Esophagus squamous epithelium (tissue), 5 donors: ENCODE measurements around the gene AADACL4. TPM values are rescaled to one million over a fixed set of nuclear protein-coding genes. Genes with fewer than 3 reads are reported as not detected.
A peak's percentile ranks its signal among the peaks of the same experiment; 100 is the strongest.

Experiments
- DNase-seq: peaks from one replicate; lab custom pipeline; 2025; lab: John Stamatoyannopoulos, UW
- H3K27ac ChIP-seq, 4 donors: fragments of 200-600 bp; sonication (generic); one replicate each; pipeline ENCODE4 v1.5.1; 2016 to 2019; ENCODE audit warnings: mild to moderate bottlenecking in 1 of 4
- H3K27me3 ChIP-seq, 4 donors: fragments of 200-600 bp; sonication (generic); 1 replicate in 3 of 4; 2 replicates in 1 of 4; pipeline versions ENCODE4 v1.5.1 to v1.6.0; 2017 to 2021; ENCODE audit warnings: antibody characterized with exemption in 1 of 4
- H3K36me3 ChIP-seq, 3 donors: fragments of 200-600 bp; sonication (generic); one replicate each; pipeline ENCODE4 v1.5.1; 2016 to 2019
- H3K4me1 ChIP-seq, 3 donors: fragments of 200-600 bp; sonication (generic); one replicate each; pipeline ENCODE4 v1.5.1; 2017 to 2019
- H3K4me3 ChIP-seq, 4 donors: fragments of 200-600 bp; sonication (generic); 1 replicate in 3 of 4; 2 replicates in 1 of 4; pipeline ENCODE4 v1.5.1; 2016 to 2019; ENCODE audit warnings: mild to moderate bottlenecking in 2 of 4, moderate library complexity in 1 of 4
- H3K9me3 ChIP-seq, 3 donors: fragments of 200-600 bp; sonication (generic); one replicate each; pipeline ENCODE4 v1.5.1; 2016 to 2019
- POLR2A ChIP-seq, 4 donors: fragments of 450-650 bp; IDR thresholded peaks; one replicate each; pipeline ENCODE4 v1.6.1; 2017; ENCODE audit warnings: antibody characterized with exemption in 4 of 4, mild to moderate bottlenecking in 4 of 4, moderate library complexity in 3 of 4
- WGBS, 2 donors: methylation state at CpG; one replicate each; pipeline ENCODE4 v1.1.5; 2018; 5-methylcytosine and 5-hydroxymethylcytosine counted together
- intact Hi-C: fragments of 100-400 bp; cut with DNase I; formaldehyde crosslinking; loops from one replicate; pipeline ENCODE4 v1.15.0; 2022
- total RNA-seq, 4 donors: library from RNA; depleted of rRNA; stranded (reverse); fragments of >200 nt; gene quantifications; one replicate each; pipeline ENCODE4 v1.1.0, GENCODE V29; 2016
- TF ChIP-seq, protein P1 (sequence below), 6 experiments: fragments of 450-650 bp in 4 of 6; fragments of 200-600 bp in 2 of 6; sonication (generic) in 2 of 6; IDR thresholded peaks; one replicate each; pipeline ENCODE4 v1.5.1; 2016 to 2019; ENCODE audit warnings: antibody characterized with exemption in 6 of 6, mild to moderate bottlenecking in 4 of 6, moderate library complexity in 4 of 6
- donor health status: DM: yes; HTN: yes; CAD: no.

AADACL4 gene
- total RNA-seq, 4 donors from 2014 or later, result not detected

DNA sequence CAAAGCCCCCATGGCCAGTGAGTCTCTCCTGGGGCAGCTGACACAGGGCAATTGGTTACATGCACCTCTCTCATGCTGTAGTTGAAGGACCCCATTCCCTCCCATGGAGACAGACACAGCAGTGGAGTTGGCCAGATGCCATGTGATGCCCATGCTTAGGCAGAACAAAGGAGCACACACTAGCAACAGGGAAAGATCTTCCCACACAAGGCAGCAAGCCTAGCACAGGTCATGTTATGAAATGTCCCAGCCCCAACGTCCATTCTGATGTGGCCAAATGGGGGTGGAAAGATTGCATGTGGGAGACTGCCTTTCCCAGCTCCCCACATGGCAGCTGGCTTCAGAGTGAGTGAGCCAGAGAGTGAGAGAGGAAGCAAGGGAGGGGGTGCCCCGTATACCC lies 34.5 kb downstream of the AADACL4 start:
- WGBS, 2 donors, result 19 to 20% methylated on average over 2 of the region's 2 CpGs
- H3K36me3 ChIP-seq, result no peaks in the 10 kb centered on the region
- peaks cover 0 to 6% (median 4%) of the 10 kb centered on the region in 3 donors for H3K9me3 ChIP-seq
- H3K4me3 ChIP-seq, result no peak overlapping the region
- intact Hi-C loops, result no loop called here
- H3K27me3 ChIP-seq, result peaks cover 0 to 24% (median 2%) of the 10 kb centered on the region in 4 donors
- peaks cover 0 to 10% (median 0%) of the 10 kb centered on the region in 3 donors for H3K4me1 ChIP-seq
- no peak for DNase-seq
- peak overlapping the region in 3 of 4 donors; percentile 7 to 33 (median 26) for H3K27ac ChIP-seq
- TF ChIP-seq, protein P1, sequence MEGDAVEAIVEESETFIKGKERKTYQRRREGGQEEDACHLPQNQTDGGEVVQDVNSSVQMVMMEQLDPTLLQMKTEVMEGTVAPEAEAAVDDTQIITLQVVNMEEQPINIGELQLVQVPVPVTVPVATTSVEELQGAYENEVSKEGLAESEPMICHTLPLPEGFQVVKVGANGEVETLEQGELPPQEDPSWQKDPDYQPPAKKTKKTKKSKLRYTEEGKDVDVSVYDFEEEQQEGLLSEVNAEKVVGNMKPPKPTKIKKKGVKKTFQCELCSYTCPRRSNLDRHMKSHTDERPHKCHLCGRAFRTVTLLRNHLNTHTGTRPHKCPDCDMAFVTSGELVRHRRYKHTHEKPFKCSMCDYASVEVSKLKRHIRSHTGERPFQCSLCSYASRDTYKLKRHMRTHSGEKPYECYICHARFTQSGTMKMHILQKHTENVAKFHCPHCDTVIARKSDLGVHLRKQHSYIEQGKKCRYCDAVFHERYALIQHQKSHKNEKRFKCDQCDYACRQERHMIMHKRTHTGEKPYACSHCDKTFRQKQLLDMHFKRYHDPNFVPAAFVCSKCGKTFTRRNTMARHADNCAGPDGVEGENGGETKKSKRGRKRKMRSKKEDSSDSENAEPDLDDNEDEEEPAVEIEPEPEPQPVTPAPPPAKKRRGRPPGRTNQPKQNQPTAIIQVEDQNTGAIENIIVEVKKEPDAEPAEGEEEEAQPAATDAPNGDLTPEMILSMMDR (IDR thresholded peaks at IDR 0.05), result no peak
- TF ChIP-seq POLR2A (IDR thresholded peaks at IDR 0.05), result no peak

DNA sequence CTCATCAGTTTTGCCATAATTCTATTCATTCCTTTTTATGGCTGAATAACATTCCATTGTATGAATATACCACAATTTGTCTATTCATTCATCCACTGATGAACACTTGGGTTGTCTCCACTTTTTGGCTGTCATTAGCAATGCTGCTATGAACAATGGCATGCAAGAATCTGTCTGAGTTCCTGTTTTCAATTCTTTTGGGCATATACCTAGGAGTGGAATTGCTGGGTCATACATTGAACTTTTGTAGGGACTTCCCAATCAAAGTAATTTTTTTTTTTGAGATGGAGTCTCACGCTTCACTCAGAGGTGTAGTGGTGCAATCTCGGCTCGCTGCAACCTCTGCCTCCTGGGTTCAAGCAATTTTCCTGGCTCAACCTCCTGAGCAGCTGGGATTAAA lies 34.9 kb downstream of the AADACL4 start:
- Histone ChIP-seq H3K27me3 (peaks cover 0 to 29% (median 2%) of the 10 kb centered on the region in 4 donors), H3K36me3 (no peaks in the 10 kb centered on the region), H3K4me3 (no peak overlapping the region), H3K27ac (peak overlapping the region in 1 of 4 donors; percentile 7), H3K4me1 (peaks cover 0 to 10% (median 0%) of the 10 kb centered on the region in 3 donors), H3K9me3 (peaks cover 0 to 6% (median 4%) of the 10 kb centered on the region in 3 donors)
- DNase-seq, result no peak
- TF ChIP-seq, protein P1 (IDR thresholded peaks at IDR 0.05), result no peak
- no peak for TF ChIP-seq POLR2A (IDR thresholded peaks at IDR 0.05)
- 59 to 72% methylated on average over 3 of the region's 3 CpGs for WGBS, 2 donors
- intact Hi-C loops, result no loop called here

DNA sequence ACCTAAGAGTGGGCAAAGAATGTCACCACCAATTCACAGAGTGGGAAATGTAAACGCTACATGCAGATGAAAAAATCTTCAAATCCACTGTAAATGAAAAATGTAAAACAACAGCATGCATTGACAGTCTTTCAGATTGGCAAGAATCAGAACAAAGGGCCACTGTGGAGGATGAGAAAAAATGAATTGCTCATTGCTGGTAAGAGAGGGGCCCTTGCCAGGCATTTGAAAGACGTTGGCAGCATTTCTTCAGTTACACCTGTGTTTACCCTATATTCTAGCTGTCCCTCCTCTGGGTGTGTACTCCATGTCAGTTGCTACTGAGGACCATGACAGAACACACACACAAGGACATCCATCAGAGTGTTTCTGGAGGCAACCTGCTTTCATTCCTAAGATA lies 46.3 kb downstream of the AADACL4 start:
- intact Hi-C loops, result no loop called here
- Histone ChIP-seq H3K27ac (no peak overlapping the region), H3K36me3 (no peaks in the 10 kb centered on the region), H3K4me3 (no peak overlapping the region), H3K4me1 (no peaks in the 10 kb centered on the region), H3K27me3 (peaks cover 0 to 7% (median 0%) of the 10 kb centered on the region in 4 donors), H3K9me3 (no peaks in the 10 kb centered on the region)
- whole genome bisulfite sequencing, 2 donors, result 28 to 49% methylated on average over 2 of the region's 2 CpGs
- no peak for TF ChIP-seq POLR2A (IDR thresholded peaks at IDR 0.05)
- TF ChIP-seq, protein P1 (IDR thresholded peaks at IDR 0.05), result no peak
- DNase-seq, result no peak

DNA sequence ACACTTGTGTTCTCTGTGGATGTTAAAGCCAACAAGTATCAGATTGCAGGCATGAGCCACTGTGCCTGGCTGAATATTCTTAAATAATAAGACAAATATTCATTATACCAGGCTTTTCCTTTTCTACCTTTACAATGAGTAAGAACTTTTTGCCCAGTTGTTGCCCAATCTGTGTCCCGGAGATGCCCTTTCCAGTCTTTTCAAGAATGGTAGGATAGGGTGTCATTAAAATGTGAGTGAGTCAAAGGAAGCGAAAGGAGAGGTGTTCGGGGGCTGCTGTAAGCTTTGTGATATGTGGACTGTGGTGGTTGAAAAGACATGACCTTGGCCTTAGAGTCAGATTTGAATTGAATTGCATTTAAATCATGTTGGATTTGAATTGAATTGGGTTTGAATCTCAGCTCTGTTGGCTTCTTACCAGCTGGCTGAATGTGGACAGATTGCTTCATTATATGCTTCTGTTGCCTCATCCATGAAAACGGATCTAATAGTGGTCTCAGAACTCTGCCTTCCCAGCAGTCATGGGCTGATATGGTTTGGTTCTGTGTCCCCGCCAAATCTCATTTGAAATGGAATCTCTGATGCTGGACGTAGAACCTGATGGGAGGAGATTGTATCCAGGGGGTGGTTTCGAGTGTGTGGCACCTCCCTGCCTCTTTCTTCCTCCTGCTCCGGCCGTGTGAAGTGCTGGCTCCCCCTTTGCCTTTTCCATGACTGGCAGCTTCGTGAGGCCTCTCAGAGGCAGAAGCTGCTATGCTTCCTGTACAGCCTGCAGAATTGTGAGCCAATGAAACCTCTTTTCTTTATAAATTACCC lies 49.3 kb downstream of the AADACL4 start:
- WGBS, 2 donors, result 53 to 61% methylated on average over 10 of the region's 10 CpGs
- Histone ChIP-seq H3K27ac (no peak overlapping the region), H3K9me3 (no peaks in the 10 kb centered on the region), H3K27me3 (peaks cover 0 to 4% (median 0%) of the 10 kb centered on the region in 4 donors), H3K4me1 (no peaks in the 10 kb centered on the region), H3K36me3 (no peaks in the 10 kb centered on the region), H3K4me3 (no peak overlapping the region)
- TF ChIP-seq, protein P1 (IDR thresholded peaks at IDR 0.05), result no peak
- TF ChIP-seq POLR2A (IDR thresholded peaks at IDR 0.05), result no peak
- DNase-seq, result no peak
- intact Hi-C loops, result no loop called here

DNA sequence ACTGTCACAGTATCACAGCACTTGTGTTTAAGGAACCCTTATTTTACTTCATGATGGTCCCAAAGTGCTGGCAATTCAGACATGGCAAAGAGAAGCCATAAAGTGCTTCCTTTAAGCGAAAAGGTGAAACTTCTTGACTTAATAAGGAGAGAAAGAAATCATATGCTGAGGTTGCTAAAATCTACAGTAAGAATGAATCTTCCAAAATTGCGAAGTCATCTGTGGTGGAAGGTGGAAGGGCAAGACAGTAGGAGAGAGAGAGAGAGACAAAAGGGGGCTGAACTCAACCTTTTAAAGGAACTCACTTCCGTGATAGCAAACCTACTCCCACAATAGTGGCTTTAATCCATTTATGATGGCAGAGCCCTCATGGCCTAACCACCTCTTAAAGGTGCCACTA lies 52.8 kb downstream of the AADACL4 start:
- H3K4me3 ChIP-seq, result no peak overlapping the region
- H3K9me3 ChIP-seq, result no peaks in the 10 kb centered on the region
- 85 to 91% methylated on average over 3 of the region's 3 CpGs for WGBS, 2 donors
- TF ChIP-seq POLR2A (IDR thresholded peaks at IDR 0.05), result no peak
- TF ChIP-seq, protein P1 (IDR thresholded peaks at IDR 0.05), result no peak
- DNase-seq, result no peak
- intact Hi-C loops, result no loop called here
- H3K27ac ChIP-seq, result no peak overlapping the region
- no peaks in the 10 kb centered on the region for H3K36me3 ChIP-seq
- H3K4me1 ChIP-seq, result no peaks in the 10 kb centered on the region
- no peaks in the 10 kb centered on the region for H3K27me3 ChIP-seq
